Smooth muscle cell (in vitro differentiated cells): ENCODE measurements around the gene LMX1B. TPM values are rescaled to one million over a fixed set of nuclear protein-coding genes. Genes with fewer than 3 reads are reported as not detected.

Experiments used
- DNase-seq: peaks from one replicate; lab custom pipeline; 2025; ENCODE audit not compliant: unreplicated experiment; lab: John Stamatoyannopoulos, UW
- H2AFZ ChIP-seq: fragments of 200-600 bp; sonication (generic); 2 replicates; pipeline ENCODE4 v1.6.0; 2016; ENCODE audit warnings: antibody characterized with exemption, low read depth, mild to moderate bottlenecking
- H3F3A ChIP-seq: fragments of 200-600 bp; sonication (generic); 2 replicates; pipeline ENCODE4 v1.6.0; 2017; ENCODE audit warnings: antibody characterized with exemption, low read depth
- H3K27ac ChIP-seq: fragments of 200-600 bp; sonication (generic); 2 replicates; pipeline ENCODE4 v1.5.1; 2016; ENCODE audit warnings: low read depth, mild to moderate bottlenecking
- H3K27me3 ChIP-seq: fragments of 200-600 bp; sonication (generic); 2 replicates; pipeline ENCODE4 v1.6.1; 2016; ENCODE audit warnings: low read depth, mild to moderate bottlenecking
- H3K36me3 ChIP-seq: fragments of 200-600 bp; sonication (generic); 2 replicates; pipeline ENCODE4 v1.5.1; 2016; ENCODE audit warnings: low read depth
- H3K4me1 ChIP-seq: fragments of 200-600 bp; sonication (generic); 2 replicates; pipeline ENCODE4 v1.5.1; 2016; ENCODE audit warnings: low read depth
- H3K4me2 ChIP-seq: fragments of 200-600 bp; sonication (generic); 2 replicates; pipeline ENCODE4 v1.6.0; 2016; ENCODE audit warnings: mild to moderate bottlenecking
- H3K4me3 ChIP-seq: fragments of 200-600 bp; sonication (generic); 2 replicates; pipeline ENCODE4 v1.5.1; 2016; ENCODE audit warnings: mild to moderate bottlenecking
- H3K79me2 ChIP-seq: fragments of 200-600 bp; sonication (generic); 2 replicates; pipeline ENCODE4 v1.6.0; 2016; ENCODE audit warnings: low read depth, mild to moderate bottlenecking
- H3K9ac ChIP-seq: fragments of 200-600 bp; sonication (generic); 2 replicates; pipeline ENCODE4 v1.6.0; 2016; ENCODE audit warnings: low read depth
- H3K9me3 ChIP-seq: fragments of 200-600 bp; sonication (generic); replicated peaks from 2 replicates; pipeline ENCODE4 v1.5.1; 2016; ENCODE audit warnings: low read depth
- H4K20me1 ChIP-seq: fragments of 200-600 bp; sonication (generic); 2 replicates; pipeline ENCODE4 v1.6.0; 2016; ENCODE audit warnings: low read depth
- WGBS: methylation state at CpG from one replicate; pipeline ENCODE4 v1.1.7; 2016; ENCODE audit warnings: low lambda C conversion rate; 5-methylcytosine and 5-hydroxymethylcytosine counted together
- polyA plus RNA-seq: library from polyadenylated mRNA; unstranded; fragments of >200 nt; fragmentation: Nextera tagmentation; extraction: Ambion mirVana; gene quantifications from 2 replicates; pipeline ENCODE4 v1.2.1, GENCODE V29; 2016
- total RNA-seq: library from RNA; depleted of rRNA; stranded (reverse); fragments of >200 nt; gene quantifications from 2 replicates; pipeline ENCODE4 v1.2.3, GENCODE V29; 2014
- TF ChIP-seq, protein P1 (sequence below): fragments of 200-600 bp; sonication (generic); IDR thresholded peaks from 2 replicates; pipeline ENCODE4 v1.5.1; 2017; ENCODE audit warnings: borderline replicate concordance, mild to moderate bottlenecking, antibody characterized with exemption; ENCODE audit not compliant: insufficient read depth, poor library complexity, severe bottlenecking

The LMX1B gene
- total and polyA plus RNA-seq, 2 experiments from 2014 or later: not detected

DNA sequence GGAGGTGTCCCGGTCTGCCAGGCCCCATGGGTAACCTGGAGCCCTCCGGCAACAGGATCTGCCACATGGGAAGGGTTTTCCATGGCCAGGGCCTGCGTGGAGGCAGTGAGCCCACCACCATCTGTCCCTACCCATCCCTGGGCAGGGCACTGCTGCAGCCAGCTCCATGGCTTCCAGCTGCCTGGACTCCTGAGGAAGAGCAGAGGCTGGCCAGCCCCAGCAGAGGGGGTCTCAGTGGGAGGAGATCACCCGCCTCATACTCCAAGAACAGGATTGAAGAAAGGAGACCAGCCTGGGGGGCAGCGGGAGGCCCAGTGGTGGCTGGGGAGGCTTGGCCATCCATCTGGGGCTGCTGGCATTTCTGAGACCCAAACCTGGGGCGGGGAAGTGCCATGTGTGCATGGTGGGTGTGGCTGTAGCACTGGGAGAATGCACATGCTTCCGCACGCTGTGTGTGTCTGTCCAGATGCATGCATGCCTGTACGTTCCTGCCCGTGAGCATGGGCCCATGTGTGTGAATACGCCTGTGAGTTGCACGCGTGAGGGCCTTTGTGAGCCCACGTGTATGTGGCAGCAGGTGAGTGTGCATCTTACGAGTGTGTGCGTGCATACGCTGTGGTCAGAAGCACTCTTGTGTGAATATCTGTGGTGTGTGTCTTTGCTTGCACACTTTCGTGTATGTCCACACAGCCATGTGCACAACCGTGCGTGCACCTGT, 78.5 kb downstream of the LMX1B start:
- Histone ChIP-seq H3K36me3 (no peaks in the 10 kb centered on the region), H3K4me2 (no peak overlapping the region), H3K4me1 (no peaks in the 10 kb centered on the region), H2AFZ (no peak overlapping the region), H3F3A (no peaks in the 10 kb centered on the region), H3K9me3 (no peaks in the 10 kb centered on the region), H3K9ac (no peak overlapping the region), H3K27ac (no peak overlapping the region), H4K20me1 (no peaks in the 10 kb centered on the region), H3K79me2 (no peaks in the 10 kb centered on the region), H3K4me3 (no peak overlapping the region), H3K27me3 (peaks cover 34% of the 10 kb centered on the region)
- no peak for DNase-seq
- TF ChIP-seq, protein P1, sequence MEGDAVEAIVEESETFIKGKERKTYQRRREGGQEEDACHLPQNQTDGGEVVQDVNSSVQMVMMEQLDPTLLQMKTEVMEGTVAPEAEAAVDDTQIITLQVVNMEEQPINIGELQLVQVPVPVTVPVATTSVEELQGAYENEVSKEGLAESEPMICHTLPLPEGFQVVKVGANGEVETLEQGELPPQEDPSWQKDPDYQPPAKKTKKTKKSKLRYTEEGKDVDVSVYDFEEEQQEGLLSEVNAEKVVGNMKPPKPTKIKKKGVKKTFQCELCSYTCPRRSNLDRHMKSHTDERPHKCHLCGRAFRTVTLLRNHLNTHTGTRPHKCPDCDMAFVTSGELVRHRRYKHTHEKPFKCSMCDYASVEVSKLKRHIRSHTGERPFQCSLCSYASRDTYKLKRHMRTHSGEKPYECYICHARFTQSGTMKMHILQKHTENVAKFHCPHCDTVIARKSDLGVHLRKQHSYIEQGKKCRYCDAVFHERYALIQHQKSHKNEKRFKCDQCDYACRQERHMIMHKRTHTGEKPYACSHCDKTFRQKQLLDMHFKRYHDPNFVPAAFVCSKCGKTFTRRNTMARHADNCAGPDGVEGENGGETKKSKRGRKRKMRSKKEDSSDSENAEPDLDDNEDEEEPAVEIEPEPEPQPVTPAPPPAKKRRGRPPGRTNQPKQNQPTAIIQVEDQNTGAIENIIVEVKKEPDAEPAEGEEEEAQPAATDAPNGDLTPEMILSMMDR: no peak
- WGBS: 92% methylated on average over 20 of the region's 20 CpGs

DNA sequence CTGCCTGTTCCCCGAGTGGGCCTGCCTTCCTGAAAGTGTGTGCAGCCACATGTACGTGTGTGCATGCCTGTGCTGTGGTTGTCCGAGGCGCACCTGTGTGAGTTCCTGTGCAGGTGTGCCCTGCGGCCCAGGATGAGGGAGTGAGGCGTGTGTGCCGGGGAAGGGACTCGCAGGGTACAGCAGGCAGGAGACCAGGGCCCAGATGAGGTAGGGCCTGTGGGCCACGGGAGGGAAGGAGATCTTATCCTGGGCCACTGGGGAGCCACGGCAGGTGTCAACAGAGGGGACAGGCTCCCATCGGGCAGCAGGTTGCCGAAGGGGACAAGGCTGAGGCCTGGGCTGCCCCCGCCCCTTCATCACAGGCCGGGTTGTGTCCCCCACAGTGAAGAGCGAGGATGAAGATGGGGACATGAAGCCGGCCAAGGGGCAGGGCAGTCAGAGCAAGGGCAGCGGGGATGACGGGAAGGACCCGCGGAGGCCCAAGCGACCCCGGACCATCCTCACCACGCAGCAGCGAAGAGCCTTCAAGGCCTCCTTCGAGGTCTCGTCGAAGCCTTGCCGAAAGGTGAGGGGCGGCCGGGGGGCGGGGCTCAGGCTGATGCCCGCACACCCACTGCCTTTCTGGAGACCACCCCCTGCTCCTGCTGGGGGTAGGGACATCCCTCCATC, 79.2 kb downstream of the LMX1B start:
- Histone ChIP-seq H3K9ac (no peak overlapping the region), H3K9me3 (no peaks in the 10 kb centered on the region), H3K4me1 (no peaks in the 10 kb centered on the region), H3K27me3 (peaks cover 30% of the 10 kb centered on the region), H3K4me3 (no peak overlapping the region), H3K27ac (no peak overlapping the region), H3F3A (no peaks in the 10 kb centered on the region), H4K20me1 (no peaks in the 10 kb centered on the region), H3K4me2 (no peak overlapping the region), H3K79me2 (no peaks in the 10 kb centered on the region), H2AFZ (no peak overlapping the region), H3K36me3 (no peaks in the 10 kb centered on the region)
- TF ChIP-seq, protein P1: no peak
- 90% methylated on average over 32 of the region's 32 CpGs for WGBS
- DNase-seq: no peak

DNA sequence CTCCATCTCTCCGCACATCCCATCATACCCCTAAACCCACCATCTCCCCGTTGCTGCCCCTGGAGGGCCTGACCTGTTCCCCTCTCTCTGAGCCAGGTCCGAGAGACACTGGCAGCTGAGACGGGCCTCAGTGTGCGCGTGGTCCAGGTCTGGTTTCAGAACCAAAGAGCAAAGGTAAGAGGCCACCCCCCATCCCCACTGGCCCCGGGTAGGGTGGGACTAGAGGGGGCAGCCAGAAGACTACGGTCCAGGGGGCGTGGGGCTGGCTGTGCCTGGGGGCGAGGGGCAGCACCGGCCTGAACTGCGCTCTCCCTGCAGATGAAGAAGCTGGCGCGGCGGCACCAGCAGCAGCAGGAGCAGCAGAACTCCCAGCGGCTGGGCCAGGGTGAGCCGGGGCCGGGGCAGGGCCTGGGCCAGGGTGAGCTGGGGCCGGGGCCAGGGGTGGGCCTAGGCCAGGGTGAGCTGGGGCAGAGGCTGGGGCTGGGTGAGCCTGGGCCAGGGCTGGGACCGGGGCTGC, 79.8 kb downstream of the LMX1B start:
- H3K27ac ChIP-seq: no peak overlapping the region
- H3K9ac ChIP-seq: no peak overlapping the region
- 85% methylated on average over 17 of the region's 20 CpGs for WGBS
- H3K4me2 ChIP-seq: no peak overlapping the region
- DNase-seq: no peak
- H2AFZ ChIP-seq: no peak overlapping the region
- H3K27me3 ChIP-seq: peaks cover 24% of the 10 kb centered on the region
- H3F3A ChIP-seq: no peaks in the 10 kb centered on the region
- no peaks in the 10 kb centered on the region for H3K9me3 ChIP-seq
- H3K36me3 ChIP-seq: no peaks in the 10 kb centered on the region
- no peak overlapping the region for H3K4me3 ChIP-seq
- H4K20me1 ChIP-seq: no peaks in the 10 kb centered on the region
- TF ChIP-seq, protein P1: no peak
- H3K4me1 ChIP-seq: no peaks in the 10 kb centered on the region
- H3K79me2 ChIP-seq: no peaks in the 10 kb centered on the region
